Anterior cingulate cortex (tissue), 58 donors: Measurements from ENCODE around the gene HECTD2.
"Not testable (repeated sequence)": the region's sequence is repeated elsewhere in the genome, so short reads cannot be mapped to it uniquely, and the experiment has no call there.

Source experiments
- DNase-seq, 58 donors: peaks; one replicate each; lab custom pipeline; 2025; lab: John Stamatoyannopoulos, UW

Gene HECTD2

DNA sequence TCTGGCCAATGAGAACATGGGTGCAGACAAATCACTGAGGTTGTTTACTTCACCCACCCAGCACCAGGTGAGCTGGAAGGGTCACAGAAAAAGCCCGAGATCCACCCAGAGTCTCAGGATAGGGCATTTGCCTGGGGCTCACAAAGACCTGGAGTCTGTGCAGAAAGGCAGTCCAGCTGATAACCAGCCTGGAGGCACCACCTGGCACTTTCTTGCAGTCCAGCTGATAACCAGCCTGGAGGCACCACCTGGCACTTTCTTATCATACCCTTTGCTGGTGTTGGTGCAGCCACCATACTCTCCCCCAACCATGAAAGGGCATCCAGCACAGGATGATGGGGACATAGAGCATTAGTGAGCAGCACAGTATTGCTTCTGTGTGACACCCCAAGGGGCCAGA lies 118.6 kb downstream of the HECTD2 start:
- DNase-seq = no peak

DNA sequence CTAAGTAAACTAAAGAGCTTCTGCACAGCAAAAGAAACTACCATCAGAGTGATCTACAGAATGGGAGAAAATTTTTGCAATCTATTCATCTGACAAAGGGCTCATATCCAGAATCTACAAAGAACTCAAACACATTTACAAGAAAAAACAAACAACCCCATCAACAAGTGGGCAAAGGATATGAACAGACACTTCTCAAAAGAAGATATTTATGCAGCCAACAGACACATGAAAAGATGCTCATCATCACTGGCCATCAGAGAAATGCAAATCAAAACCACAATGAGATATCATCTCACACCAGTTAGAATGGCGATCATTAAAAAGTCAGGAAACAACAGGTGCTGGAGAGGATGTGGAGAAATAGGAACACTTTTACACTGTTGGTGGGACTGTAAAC lies 124.6 kb downstream of the HECTD2 start:
- not testable (repeated sequence) for DNase-seq

DNA sequence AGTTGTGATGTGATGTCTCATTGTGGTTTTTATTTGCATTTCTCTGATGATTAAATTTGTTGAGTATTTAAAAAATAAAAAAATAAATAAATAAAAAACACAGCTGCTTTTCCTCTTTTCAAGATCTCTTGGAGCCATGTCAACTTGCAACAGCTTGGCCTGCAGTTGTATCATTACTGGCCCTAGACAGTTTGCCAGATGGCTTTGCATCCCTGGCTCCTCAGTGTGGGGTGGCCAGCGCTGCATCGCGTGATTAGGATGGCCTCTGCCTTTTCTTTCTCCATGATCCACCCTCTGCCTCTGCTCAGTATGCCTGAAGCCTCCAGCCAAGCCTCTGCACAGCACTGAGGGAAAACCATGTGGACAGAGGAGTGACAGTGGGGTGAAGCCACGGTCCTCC lies 126.0 kb downstream of the HECTD2 start:
- DNase-seq = no peak

DNA sequence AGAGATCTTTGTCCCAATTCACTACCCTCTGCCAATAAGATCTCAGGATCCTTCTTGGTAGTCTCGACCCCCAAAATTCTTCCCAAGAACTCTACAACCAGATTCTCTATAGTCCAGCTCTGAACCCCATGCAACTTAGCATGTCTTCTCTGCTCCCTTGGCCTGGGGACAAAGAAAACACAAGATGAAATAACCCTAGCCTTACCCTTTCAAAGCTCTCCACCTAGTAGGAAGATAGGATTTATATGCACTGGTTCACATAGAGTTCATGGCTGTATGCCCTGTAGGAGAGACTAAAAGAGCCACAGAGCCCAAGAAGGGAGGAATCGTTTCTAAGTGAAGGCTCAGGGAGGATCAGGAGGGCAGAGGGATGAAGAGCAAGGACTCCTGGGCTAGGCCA lies 126.6 kb downstream of the HECTD2 start:
- DNase-seq = no peak

DNA sequence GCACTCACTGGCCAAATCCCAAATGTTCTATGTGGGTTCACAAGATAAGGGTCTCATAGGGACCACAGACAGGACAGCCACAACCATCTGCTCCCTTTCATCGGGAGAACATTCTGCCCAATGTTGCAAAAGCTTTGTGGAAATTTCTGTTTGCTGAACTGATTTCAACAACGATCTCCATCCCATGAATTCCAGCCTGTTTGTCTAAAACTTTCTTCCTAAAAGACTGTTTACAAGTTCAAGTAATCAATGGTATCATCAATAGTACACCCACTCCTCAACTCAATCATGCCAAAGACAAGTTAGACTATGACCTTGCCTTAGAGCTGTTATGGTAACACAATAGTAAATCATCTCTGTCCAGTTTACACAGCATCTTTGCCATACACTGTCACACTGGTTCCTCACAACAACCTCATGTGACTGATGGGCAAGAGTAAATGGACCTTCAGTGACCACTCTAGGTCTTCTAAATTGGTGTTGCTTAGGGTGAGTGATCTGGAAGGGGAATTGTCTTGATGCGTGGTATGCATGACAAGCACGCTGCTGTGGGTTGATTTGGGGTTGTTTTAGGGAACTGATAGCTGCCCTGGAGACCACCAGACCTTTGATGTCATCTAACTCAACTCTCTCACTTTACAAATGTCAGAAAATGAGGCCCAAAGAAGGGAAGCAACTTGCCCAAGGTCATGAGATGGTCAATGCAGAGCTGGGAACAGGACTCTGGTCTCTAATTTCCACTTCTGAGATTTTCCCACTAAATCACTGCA lies 127.7 kb downstream of the HECTD2 start:
- no peak for DNase-seq

DNA sequence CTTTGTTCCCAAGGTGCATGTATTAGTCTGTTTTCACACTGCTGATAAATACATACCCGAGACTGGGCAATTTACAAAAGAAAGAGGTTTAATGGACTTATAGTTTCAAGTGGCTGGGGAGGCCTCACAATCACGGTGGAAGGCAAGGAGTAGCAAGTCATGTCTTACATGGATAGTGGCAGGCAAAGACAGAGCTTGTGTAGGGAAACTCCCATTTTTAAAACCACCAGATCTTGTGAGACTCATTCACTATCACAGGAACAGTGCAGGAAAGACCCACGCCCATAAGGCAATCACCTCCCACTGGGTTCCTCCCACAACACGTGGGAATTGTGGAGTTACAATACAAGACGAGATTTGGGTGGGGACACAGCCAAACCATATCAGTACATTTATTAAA lies 129.8 kb downstream of the HECTD2 start:
- DNase-seq = no peak

DNA sequence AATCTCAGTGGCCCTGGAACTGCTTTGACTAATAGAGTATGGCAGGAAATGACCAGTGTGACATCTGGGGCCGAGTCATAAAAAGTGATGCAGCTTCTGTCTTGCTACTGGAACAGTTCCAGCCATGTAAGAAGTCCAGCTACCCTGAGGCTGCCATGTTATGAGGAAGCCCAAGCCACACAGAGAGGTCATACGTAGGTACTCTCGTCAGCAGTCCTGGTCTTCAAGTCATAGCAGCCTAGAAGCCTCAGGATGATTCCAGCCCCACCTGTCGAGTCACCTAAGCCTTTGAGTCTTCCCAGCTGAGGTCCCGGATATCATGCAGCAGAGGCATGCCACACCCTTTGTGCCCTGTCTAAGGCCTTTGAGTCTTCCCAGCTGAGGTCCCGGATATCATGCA lies 130.6 kb downstream of the HECTD2 start:
- no peak for DNase-seq

DNA sequence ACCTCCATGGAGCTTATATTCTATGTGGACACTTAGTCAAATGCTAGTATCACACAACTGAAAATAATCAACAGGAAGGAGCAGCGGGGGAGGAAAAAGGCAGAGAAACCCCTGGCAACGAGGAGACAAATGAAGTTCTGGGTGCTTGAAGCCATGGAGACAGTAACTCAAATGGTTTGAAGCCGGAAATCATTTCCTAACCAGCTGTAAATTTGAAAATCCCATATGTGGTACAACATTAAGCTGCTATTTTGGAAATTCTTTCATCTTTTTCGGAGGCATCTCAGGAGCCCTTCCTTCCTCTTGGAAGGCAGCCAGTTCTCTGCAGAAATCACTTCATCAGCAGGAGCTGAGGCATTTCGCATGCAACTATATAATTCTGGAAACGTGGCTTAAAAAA lies 131.3 kb downstream of the HECTD2 start:
- peak in 24 of 58 donors; percentile 2 to 70 (median 30) for DNase-seq

DNA sequence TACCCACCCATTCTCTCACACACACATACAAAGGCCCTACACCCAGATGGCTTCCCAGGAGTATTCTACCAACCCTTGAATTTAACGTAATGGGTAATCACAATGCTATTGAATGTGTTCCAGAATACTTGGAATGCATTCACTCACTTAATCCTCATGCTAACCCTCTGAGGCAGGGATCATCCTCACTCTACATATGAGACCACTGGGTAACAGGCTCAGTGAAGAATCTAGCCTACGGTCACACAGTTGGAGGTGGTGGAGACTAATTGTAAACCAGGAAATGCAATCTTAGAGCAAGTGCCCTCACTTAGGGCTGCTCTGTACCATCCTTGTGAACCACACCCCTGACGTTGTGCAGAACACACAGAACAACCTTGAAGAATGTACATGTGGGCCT lies 135.2 kb downstream of the HECTD2 start:
- no peak for DNase-seq

DNA sequence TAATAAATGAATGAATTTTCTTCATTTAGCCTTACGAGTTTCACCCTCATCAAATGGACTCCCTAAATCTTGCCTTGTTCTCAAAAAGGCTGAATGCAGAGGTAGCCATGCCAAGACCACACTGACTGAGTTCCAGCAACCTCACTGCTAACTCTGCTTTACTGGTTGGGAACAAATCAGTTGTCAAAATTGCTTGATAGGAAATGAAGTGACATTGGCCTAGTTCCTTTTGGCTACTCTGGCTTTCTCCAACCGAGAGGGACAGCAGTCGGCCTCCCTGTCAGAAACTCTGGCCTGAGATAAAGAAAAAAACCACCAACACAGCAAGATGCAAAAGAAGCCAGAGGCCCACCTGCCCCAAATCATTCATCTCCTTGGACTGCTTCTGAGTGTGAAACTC lies 135.7 kb downstream of the HECTD2 start:
- DNase-seq = no peak

DNA sequence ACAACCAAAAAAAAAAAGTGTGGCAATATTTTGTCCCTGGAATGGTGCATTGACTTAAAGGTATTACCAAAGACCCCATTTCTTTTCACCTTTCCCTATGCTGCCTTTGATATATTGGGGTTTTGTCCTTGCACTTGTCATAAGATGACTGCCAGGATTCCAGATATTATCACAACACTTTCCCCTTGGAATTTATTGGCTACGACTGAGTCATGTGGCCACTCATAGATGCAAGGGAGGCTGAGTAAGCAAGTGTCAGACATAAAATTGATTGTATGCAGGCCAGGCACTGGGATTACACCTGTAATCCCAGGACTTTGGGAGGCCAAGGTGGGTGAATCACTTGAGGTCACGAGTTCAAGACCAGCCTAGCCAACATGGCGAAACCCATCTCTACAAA lies 139.1 kb downstream of the HECTD2 start:
- no peak for DNase-seq

DNA sequence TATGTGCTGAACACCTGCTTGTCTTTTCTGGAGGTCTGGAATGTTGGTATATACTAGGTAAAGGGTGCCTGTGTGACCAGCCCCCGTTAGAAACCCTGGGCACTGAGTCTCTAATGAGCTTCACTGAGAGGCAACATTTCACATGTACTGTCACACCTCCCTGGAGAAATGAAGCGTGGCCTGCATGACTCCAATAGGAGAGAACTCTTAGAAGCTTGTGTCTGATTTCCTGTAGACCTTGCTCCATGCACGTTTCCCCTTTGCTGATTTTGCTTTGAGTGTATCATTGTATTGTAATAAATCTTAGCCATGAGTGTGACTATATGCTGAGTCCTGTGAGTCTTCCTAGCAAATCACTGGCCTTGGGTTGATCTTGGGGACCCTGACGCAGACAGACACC lies 139.9 kb downstream of the HECTD2 start:
- DNase-seq = no peak

DNA sequence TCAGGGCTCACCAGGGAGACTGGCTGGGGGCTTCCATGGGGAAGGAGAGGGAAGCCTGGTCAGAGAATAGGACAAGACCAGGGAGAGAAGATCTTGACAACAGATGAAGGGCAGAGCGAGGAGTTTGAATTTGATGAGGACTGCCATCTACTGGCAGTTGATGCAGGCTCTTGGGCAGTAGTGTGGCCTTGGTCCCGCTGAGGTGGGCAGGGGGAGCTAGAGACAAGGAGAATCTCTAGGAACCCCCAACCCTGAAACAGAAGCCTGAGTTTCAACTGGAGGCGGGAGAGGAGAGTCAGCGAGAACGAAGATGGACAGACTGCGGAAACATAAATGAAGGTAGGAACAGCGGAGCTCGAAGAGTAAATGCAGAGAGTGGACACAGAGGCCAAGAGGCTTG lies 141.7 kb downstream of the HECTD2 start:
- peak in 38 of 58 donors; percentile 5 to 75 (median 31) for DNase-seq

DNA sequence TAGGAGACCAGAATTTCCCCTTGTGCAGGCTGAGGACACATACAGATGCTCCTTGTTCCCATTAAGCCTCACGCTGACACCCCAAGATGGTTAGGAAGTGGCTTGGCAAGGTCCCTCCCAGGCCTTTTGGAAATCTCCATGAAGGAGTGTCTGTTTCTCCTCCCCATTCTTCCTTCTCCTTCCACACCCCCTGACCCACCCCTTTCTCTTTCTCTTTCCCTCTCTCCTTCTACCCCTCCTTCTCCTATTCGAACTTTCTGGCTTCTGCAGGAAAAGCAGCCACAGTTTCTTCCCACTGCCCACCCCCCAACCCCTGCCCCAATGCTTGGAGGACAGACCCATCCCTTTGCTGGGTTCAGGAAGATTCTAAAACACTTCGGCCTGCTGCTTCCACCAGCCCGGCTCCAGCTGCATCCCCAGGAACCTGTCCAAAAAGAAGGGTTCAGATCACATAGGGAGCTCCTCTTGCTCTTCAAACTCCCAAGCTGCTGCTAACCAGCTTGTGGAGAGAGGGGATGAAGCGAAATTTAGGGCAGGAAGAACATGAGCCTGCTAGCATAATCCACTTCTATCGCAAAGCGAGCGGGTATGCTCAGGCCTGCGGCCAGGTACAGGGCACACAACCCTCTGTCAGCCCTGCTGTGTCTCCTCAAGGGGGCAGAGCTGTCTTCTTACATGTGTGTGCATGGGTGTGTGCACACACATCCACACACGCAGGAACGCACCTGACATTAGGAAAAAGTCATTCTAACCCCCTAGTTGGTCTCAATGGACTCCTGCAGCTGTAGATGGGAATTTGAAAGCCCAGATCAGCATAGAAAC lies 142.3 kb downstream of the HECTD2 start:
- peak in 16 of 58 donors; percentile 1 to 37 (median 8) for DNase-seq

DNA sequence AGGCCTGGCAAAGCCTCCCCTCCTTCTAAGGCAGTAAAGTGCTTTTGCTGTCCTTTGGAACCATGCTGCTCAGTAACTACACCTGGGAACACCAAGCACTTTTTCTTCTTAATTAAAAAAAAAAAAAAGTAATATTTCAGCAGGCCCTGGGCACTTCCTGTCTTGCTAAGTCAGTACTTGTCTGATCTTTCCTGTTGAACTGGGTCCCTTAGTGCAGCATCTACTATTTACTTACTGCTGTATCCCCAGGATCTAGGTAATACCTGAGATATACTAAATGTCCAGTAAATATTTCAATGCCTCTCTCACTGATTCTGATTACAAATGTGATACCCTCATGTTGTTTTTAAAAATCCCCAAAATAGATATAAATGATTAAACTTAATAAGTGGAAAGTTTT lies 145.3 kb downstream of the HECTD2 start:
- DNase-seq = no peak

DNA sequence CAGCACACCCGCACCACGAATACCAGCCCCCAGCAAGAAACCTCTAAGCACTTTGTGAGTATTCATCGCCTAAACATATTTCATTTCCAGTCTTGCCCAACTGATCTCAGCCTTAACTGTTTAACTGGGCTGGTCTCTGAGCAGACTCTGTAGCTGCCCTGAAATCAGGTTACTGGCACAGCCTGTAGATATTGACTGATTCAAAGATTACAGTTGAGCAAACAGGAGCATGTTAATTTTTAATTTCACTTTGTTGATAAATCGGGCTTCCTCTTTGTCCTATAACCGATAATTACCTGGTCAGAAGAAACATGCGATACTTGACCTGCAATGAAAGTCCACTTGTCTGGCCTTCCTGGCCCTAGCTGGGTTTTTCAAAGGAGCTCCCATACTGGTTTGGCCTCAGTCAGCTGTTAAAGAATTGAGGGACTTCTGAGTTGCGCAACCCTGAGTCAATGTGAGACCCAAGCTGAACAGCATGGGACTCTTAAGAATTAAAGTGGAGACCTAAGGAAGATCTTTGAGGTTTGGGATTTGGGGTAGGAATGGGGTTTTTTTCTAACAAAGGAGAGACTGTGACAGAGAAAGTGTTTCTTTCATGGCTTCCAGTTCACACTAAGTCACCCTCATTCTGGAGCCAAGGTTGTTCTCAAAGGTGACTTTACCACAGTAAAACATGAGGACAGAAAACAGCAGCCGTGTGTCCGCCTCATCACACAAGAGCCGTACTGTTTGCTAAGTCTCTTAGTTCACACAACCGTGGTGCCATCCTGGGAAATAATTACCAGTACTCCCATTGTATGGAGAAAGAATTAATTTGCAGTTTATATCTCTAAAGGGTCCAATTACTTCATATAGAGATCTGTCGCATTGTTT lies 146.8 kb downstream of the HECTD2 start:
- no peak for DNase-seq

DNA sequence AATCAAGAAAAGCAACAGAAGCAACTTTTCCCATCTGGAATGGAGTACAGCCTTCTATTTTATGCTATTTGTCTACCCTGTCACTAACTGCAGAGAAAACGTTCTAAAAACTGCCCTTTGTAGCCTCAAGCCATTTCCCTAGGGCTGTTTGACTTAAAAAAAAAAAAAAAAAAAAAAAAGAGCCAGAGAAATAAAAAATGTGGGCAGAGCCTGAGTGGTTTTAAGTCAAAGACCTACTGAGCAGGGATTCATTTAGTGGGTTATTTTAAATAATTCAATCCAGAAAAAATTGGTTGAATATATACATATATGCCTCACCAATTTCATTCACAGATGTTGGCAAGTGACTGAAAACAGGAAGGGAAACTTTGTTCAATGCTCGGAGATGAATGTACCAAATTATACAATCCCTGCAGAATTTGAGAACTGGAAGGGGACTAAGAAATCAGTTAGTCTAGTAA lies 147.5 kb downstream of the HECTD2 start:
- DNase-seq = no peak

DNA sequence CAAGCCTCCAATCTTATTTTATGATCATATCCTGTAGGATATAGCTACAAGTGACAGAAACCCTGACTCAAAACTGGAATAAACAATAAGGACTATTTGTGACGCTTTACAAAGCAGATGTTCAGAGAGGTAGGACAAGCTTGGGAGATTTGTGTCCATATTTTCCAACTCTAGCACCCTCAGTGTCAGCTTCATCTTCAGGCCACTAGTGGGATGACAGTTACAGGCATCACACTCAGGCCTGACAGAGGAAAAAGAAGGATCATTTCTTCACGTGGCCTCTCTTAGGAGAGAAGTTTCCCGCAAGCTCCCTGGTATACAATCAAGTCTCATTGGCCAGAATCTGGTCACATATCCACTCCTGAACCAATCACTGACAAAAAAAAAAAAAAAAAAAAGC lies 148.3 kb downstream of the HECTD2 start:
- no peak for DNase-seq

DNA sequence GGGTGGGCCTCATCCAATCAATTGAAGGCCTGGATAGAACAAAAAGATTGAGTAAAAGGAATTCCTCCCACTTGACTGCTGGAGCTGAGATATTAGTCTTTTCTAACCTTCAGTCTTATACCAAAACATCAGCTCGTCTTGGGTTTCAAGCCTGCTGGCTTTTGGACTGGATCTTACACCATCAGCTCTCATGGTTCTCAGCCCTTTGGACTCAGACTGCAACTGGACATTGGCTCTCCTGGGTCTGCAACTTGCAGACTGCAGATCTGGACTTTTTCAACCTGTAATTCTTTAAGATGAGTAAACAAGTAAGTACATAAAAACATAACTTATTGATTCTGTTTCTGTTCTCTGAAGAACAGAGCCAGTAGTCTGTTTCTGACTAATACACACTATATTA lies 149.0 kb downstream of the HECTD2 start:
- DNase-seq = no peak

DNA sequence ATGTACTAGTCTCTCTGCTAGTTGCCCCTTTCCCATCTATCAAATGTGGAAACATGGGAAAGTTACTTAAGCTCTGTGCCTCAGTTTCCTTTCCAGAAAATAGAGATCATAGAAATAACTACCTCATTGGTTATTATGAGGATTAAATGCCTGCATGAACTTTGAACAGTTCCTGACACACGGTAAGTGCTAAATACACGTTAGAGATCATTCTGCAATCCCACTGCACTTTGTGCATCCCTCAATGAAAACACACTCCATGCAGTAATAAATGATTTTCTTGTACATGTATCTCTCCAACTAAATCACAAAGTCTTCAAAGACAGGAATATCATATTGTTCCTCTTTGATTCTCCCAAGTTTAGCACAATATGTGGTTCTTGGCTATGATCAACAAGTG lies 149.6 kb downstream of the HECTD2 start:
- DNase-seq = no peak

DNA sequence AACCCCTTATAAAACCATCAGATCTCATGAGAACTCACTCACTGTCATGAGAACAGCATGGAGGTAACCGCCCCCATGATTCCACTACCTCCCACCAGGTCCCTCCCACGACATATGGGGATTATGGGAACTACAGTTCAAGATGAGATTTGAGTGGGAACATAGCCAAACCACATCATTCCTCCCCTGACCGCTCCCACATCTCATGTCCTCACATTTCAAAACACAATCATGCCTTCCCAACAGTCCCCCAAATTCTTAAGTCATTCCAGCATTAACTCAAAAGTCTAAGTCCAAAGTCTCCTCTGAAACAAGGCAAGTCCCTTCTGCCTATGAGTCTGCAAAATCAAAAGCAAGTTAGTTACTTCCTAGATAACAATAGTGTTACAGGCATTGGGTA lies 150.7 kb downstream of the HECTD2 start:
- not testable (repeated sequence) for DNase-seq
